HG02642 (cell line): ENCODE results near the gene LRMDA.

Source experiments
- ATAC-seq: cut with Tn5 transposase; IDR thresholded peaks from one replicate; pipeline ENCODE4 v1.9.1; 2021; ENCODE audit warnings: mild to moderate bottlenecking; ENCODE audit not compliant: unreplicated experiment, poor library complexity

The LRMDA gene

DNA sequence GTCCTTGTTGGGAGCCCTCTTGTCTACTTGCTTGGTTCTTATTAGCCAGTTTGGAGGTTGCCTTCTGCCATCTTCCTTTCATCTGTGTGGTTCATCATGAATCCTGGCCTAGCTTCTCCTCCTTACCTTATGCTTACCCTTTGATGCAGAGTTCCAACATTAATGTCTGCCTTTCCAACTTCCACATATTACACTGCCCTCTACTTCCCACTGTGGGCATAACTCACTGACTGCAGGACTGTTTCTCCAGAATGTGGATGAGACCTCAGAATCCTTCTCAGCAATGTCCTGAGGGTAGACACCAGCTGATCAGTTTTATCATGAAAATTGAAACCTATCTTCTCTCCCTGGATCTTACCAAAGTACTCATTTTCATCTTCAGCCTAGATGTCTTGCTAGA is 491.0 kb downstream of the LRMDA start:
- ATAC-seq = no peak

DNA sequence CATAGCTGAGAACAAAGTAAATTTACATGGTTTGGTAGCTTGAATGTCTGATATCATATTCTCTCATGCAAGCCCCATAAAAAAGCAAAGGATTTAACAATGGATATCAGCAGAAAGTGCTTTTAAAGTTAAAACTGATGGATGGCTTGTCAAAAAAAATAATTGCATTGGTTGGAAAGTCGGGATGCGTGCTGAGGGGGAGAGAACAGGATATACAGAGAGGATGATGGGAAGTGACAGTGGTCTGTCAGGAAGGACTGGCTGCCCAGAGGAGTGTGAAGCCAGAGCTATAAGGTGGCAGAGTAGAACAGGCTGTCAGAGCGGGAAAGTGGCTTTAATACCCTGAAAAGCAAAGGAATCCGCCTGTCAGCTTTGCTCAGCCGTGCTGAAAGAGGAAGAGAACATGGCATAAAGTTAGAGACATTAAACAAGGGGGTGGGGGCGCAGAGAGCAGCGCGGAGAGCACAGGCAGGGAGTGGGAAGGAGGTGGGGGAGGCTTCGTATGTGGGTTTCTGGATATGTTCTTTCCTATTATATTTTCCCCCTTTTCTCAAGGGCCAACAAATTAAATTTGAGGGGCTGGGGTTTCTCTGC is 493.0 kb downstream of the LRMDA start:
- no peak for ATAC-seq

- ATAC-seq = no peak
Measured at GRCh38 chr10:75925999-75926398, 494.6 kb downstream of the LRMDA start.

DNA sequence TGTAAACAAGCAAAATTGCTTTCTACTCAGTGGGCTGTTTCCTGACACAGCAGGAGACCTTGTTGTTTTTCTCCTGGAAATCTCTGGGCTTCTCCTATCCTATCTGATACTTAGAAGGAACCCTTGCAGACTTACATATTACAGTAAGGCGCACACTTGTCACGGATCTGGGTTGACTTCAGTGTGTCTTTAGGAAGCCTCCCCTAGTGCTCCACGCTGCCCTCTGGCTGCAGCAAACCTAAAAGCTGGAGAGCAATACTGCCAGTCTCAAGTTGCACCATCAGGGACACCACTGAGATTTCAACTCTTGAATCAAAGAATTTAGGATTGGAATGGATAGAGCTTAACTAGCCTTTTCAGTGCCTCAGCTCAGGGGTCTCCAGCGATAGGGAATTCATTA is 495.3 kb downstream of the LRMDA start:
- ATAC-seq = no peak

DNA sequence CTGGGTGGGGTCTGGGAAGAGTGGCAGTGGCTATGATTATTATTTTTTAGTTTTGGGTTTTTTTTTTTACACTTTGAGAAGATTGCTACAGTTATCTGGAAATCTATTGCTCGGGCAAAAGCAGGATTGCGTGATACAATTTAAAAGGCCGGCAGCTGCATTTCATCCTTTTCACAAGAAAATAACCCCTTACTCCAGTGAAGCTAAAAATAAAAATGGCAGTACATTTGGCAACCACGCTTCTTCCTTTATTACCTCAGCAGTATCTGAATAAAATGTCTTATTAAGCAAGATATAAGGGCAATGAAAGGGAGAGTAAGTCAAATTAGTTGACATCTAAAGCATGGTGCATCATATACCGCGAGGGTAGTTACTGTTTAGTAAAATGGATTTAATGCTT is 496.8 kb downstream of the LRMDA start:
- ATAC-seq = no peak

GRCh38 chr10:75929630-75930161 is 498.3 kb downstream of the LRMDA start:
- no peak for ATAC-seq

GRCh38 chr10:75932921-75933320 is 501.5 kb downstream of the LRMDA start:
- no peak for ATAC-seq

- no peak for ATAC-seq
Measured at GRCh38 chr10:75935240-75935639, 503.8 kb downstream of the LRMDA start.

- no peak for ATAC-seq
Measured at GRCh38 chr10:75935650-75936400, 504.4 kb downstream of the LRMDA start.

DNA sequence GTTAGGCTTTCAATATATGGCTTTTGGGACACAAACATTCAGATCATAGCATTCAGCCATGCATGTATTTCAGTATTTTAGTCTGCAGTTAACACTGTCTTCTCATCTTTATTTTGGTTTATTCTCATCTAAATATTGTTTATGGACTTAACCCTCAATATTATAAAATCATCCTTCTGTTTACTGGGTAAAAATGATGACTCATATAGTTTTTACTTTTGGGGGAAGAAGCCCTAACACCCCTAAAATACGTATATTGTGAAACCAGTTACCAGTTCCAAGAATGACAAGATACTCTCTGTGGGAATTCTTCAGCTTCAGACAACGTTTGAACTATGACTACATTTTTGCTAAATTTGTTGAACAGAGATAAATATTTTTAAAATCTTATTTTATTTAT is 505.4 kb downstream of the LRMDA start:
- ATAC-seq = no peak

DNA sequence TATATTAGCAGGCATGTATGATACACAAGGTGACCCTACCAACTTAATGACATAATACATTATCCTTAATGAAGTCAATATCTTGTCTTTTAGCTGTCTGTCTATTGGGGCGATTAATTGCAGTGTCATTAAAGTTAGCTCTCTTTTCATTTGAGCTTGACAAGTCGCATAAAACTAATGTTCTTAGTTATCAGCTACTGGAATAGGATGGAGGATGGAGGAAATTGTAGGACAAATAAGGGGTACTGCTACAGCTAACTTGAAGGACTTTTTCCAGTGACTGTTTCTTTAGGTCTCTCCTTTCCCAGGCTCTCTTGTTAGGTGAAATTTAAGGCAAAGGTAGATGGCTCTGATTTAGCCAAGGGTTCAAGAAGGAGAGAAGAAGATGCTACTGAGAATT is 506.4 kb downstream of the LRMDA start:
- ATAC-seq = no peak

DNA sequence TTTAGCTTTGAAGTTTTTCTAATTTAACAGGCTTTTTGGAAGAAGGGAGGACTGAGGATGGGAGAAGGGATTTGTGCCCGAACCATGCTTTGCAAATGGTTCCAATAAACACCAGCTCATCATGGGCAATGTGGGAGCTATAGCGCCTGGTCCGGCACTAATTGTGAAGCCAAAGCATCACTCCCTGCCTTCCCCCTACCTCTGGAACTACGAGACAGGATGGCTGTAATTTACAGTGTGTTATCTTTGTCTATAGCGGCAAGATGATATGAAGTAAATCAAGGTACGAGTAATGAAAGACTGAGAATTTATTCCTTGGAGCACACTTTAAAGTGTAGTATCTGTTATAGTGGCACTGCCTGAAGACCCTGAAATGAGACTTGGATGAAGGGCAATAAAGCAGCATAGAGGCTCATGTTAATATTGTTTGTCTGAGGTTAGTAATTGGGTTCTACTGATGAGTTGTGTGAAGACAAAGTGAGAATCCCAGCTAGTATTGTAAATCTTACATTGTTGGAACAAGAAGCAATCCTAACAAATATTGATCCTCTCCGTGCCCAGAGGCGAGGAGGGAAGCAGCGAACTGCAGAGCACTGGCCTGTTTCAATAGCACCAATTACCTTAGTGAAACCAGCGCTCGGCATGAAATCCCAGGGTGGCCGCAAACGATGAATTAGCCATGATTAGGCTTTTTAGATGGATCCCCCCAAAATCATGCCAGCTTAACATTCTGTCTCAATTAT is 507.1 kb downstream of the LRMDA start:
- no peak for ATAC-seq

DNA sequence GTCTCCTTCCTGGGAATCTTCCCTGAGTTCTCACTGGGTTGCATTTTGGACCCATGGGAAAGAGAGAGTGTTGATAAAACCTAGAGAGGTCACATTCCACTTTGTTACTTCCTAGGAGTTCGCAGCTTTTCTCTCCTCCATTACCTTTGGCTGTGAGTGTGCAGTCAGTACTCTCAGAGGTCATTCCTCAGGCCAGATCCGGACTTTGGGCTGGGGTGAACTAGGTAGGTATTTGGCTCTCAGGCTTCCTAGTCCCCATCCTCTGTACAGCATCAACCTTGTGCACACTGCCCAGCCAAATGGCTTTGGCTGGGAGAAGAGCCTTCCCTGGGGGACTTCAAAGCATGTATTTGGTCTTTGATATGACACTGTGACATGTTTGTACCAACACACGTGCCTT is 508.1 kb downstream of the LRMDA start:
- ATAC-seq = no peak

- no peak for ATAC-seq
Measured at GRCh38 chr10:75940742-75941141, 509.3 kb downstream of the LRMDA start.

GRCh38 chr10:75941223-75941801 is 509.9 kb downstream of the LRMDA start:
- ATAC-seq = no peak

DNA sequence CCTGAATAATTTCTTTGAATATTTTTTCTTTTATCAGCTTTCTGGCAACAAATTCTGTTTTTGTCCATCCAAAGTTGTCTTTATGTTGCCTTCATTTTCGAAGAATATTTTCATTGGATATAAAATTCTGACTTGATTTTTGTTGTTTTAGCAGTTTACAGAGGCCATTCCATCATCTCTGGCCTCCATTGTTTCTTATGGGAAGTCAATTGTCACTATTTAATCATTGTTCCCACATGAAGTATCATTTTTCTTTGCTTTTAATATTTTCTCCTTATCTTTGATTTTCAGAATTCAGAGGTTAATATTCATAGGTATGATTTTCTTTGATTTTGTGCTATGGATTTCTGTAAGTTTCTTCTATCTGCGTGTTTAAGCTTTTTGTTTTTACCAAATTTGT is 512.6 kb downstream of the LRMDA start:
- no peak for ATAC-seq

DNA sequence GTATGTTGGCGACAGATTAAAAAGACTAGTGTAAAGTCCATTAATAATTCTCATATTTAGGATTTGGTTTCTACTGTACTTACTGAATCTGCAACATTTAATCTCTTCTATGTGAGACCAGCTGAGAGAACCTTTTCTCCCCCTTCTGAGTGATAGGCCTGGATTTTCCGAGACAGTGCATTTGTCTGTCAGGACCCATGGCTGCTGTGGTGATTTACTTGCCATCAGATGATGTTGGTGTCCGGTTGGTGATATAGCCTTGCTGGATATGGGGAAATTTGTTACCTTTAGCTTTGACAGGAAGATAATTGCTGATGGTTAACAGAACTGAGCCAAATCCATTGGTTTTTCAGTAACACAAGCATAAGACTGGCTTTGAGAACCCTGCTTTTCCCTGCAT is 517.2 kb downstream of the LRMDA start:
- ATAC-seq = no peak

GRCh38 chr10:75950307-75950706 is 518.9 kb downstream of the LRMDA start:
- ATAC-seq = no peak

DNA sequence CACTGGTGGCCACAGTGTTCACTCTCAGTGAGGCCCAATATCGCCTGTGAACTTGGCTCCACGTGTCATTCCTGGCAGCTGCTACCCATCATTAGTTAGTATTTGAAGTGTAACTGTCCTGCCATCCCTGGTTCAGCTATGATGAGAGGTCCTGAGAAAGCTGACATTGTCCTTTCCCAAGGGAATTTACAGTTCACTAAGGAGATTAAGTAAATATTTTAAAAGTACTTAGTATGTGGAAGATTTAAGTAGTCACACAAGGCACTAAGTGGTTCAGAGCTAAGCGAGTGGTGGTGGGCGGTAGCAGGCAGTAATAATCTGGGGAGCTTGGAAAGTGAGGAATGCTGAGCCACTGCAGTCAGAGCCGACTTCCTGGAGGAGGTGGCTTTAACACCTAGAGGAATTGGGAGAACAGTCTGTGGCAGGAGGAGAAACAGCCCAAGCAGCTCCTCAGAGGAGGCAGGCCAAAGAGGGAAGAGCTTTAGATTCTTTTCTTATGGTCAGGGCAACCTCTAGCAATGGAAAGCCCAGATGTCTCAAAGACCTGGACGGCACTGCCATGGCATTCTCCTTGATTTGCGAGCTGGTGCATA is 519.7 kb downstream of the LRMDA start:
- ATAC-seq = no peak

DNA sequence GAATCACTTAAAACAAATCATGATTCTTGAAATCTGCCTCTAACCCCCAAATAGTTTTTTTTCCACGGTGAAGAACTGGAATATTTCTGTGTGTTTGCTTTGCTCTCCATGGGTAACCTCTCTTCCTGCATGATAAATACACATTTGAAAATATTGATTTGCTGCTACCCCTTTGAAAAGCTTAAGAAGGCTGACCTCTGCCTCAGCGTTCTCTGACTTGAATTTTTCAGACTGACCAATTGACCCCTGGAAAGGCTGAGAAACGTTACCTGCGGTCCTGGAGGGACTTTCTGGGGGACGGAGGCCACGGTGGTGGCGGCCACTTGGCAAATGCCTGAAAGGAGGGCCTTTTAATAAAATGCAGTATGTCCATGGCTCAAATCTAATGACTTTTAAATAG is 520.2 kb downstream of the LRMDA start:
- no peak for ATAC-seq

- ATAC-seq = no peak
Measured at GRCh38 chr10:75952093-75952492, 520.7 kb downstream of the LRMDA start.
